DND-41 (cell line): ENCODE results near the gene DACT3.

Source experiments
- ATAC-seq: fragments of 200-7000 bp; cut with Tn5 transposase; 3 replicates; pipeline ENCODE4 v1.9.1; 2021; ENCODE audit warnings: low read depth; ENCODE audit not compliant: insufficient read depth
- DNase-seq: peaks from one replicate; pipeline ENCODE4 v3.0.0-alpha.2; 2020
- H2AFZ ChIP-seq: 2 replicates; pipeline ENCODE4 v1.6.0; 2012; ENCODE audit warnings: low read depth, low read length
- H3K27ac ChIP-seq: 2 replicates; pipeline ENCODE4 v1.5.1; 2012; ENCODE audit warnings: low read length, inconsistent platforms
- H3K27me3 ChIP-seq: fragments of 200-600 bp; sonication (generic); 2 replicates; pipeline ENCODE4 v1.6.0; 2012; ENCODE audit warnings: low read length, mild to moderate bottlenecking, inconsistent platforms; ENCODE audit not compliant: insufficient read depth, poor library complexity
- H3K36me3 ChIP-seq: 2 replicates; pipeline ENCODE4 v1.5.1; 2012; ENCODE audit warnings: low read length, inconsistent platforms; ENCODE audit not compliant: insufficient read depth
- H3K4me1 ChIP-seq: 2 replicates; pipeline ENCODE4 v1.5.1; 2012; ENCODE audit warnings: mild to moderate bottlenecking, low read length; ENCODE audit not compliant: insufficient read depth
- H3K4me2 ChIP-seq: 2 replicates; pipeline ENCODE4 v1.6.0; 2012; ENCODE audit warnings: mild to moderate bottlenecking, moderate library complexity, low read length, inconsistent platforms; ENCODE audit not compliant: insufficient read depth
- H3K4me3 ChIP-seq, 2 experiments: fragments of 200-600 bp in 1 of 2; shearing (Covaris generic) in 1 of 2; 2 replicates each; pipeline ENCODE4 v1.5.1; 2012 to 2016; ENCODE audit warnings: inconsistent platforms in 2 of 2, low read length in 2 of 2, mild to moderate bottlenecking in 2 of 2, low read depth in 1 of 2, moderate library complexity in 1 of 2
- H3K79me2 ChIP-seq: 2 replicates; pipeline ENCODE4 v1.6.0; 2012; ENCODE audit warnings: low read length, inconsistent platforms; ENCODE audit not compliant: insufficient read depth
- H3K9ac ChIP-seq: 2 replicates; pipeline ENCODE4 v1.6.0; 2012; ENCODE audit warnings: low read depth, mild to moderate bottlenecking, inconsistent platforms, low read length, moderate library complexity
- H3K9me3 ChIP-seq: 2 replicates; pipeline ENCODE4 v1.5.1; 2012; ENCODE audit warnings: low read length, moderate library complexity, mild to moderate bottlenecking, inconsistent platforms; ENCODE audit not compliant: insufficient read depth, severe bottlenecking
- H4K20me1 ChIP-seq: 2 replicates; pipeline ENCODE4 v1.6.0; 2012; ENCODE audit warnings: low read length; ENCODE audit not compliant: insufficient read depth
- CTCF ChIP-seq: IDR thresholded peaks from 2 replicates; pipeline ENCODE4 v1.5.1; 2012; ENCODE audit warnings: borderline replicate concordance, low read length, moderate library complexity, mild to moderate bottlenecking; ENCODE audit not compliant: poor library complexity, severe bottlenecking; ENCODE audit errors: extremely low read depth
- EZH2 ChIP-seq: IDR thresholded peaks from 3 replicates; pipeline ENCODE4 v1.6.1; 2012; ENCODE audit warnings: borderline replicate concordance, low read depth, mild to moderate bottlenecking, moderate library complexity, low read length, inconsistent platforms; ENCODE audit not compliant: severe bottlenecking

Gene DACT3

GRCh38 chr19:46608581-46609345, 52.2 kb downstream of the DACT3 start:
- Histone ChIP-seq H3K4me2 (no peak overlapping the region), H3K27ac (no peak overlapping the region), H3K4me3 (no peak overlapping the region), H3K27me3 (no peaks in the 10 kb centered on the region), H4K20me1 (peaks cover 63% of the 10 kb centered on the region), H2AFZ (no peak overlapping the region), H3K9me3 (no peaks in the 10 kb centered on the region), H3K36me3 (peaks cover 68% of the 10 kb centered on the region), H3K9ac (no peak overlapping the region), H3K4me1 (peaks cover 38% of the 10 kb centered on the region), H3K79me2 (peaks cover 32% of the 10 kb centered on the region)
- ATAC-seq (no peak), DNase-seq (no peak)
- TF ChIP-seq EZH2 (no peak), CTCF (no peak)

DNA sequence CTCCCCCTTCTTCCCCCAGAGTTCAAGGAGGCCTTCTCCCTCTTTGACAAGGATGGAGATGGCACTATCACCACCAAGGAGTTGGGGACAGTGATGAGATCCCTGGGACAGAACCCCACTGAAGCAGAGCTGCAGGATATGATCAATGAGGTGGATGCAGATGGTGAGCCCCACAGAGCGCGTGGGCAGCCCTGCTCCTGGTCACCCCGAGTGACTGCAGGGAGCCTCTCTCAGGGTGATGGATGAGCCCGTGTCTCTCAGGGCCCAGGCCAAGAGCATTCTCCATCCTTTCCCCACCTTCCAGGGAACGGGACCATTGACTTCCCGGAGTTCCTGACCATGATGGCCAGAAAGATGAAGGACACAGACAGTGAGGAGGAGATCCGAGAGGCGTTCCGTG, 52.8 kb downstream of the DACT3 start:
- no peak for ATAC-seq
- no peak overlapping the region for H2AFZ ChIP-seq
- no peak for TF ChIP-seq EZH2
- TF ChIP-seq CTCF, result no peak

DNA sequence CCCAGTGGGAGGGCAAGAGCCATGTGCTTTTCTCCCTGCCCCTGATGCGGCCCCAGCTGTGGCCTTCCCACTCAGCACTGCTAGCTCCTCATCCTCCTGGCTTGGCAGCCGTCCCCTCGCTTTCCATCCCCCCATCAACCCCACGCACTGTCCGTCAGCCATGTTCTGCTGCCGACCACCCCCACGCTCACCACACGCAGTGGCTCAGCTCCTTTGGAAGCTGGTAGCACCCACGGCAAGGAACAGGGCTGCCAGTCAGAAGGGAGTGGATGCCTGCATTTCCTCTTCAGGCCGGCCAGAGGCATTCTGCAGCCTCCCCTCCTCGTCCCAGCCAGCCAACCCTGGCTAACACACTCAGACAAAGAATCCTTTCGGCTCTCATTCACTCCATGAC, 53.5 kb downstream of the DACT3 start:
- Histone ChIP-seq H3K27me3 (no peaks in the 10 kb centered on the region), H3K79me2 (peaks cover 46% of the 10 kb centered on the region), H2AFZ (no peak overlapping the region), H4K20me1 (peaks cover 77% of the 10 kb centered on the region), H3K36me3 (peaks cover 82% of the 10 kb centered on the region), H3K9ac (no peak overlapping the region), H3K27ac (no peak overlapping the region), H3K4me1 (peaks cover 48% of the 10 kb centered on the region), H3K4me2 (no peak overlapping the region), H3K4me3 (no peak overlapping the region), H3K9me3 (no peaks in the 10 kb centered on the region)
- TF ChIP-seq EZH2 (no peak), CTCF (no peak)
- ATAC-seq (no peak), DNase-seq (no peak)

More for the DNA sequence above, 52.8 kb downstream of the DACT3 start:
- H3K9ac ChIP-seq, result no peak overlapping the region
- peaks cover 69% of the 10 kb centered on the region for H4K20me1 ChIP-seq
- peaks cover 74% of the 10 kb centered on the region for H3K36me3 ChIP-seq
- H3K79me2 ChIP-seq, result peaks cover 38% of the 10 kb centered on the region
- no peak overlapping the region for H3K4me3 ChIP-seq
- DNase-seq, result no peak
- no peak overlapping the region for H3K4me2 ChIP-seq
- no peaks in the 10 kb centered on the region for H3K27me3 ChIP-seq
- H3K4me1 ChIP-seq, result peaks cover 44% of the 10 kb centered on the region
- no peak overlapping the region for H3K27ac ChIP-seq
- no peaks in the 10 kb centered on the region for H3K9me3 ChIP-seq
